GM12864 (cell line): ENCODE measurements around the gene MAP3K9.

Experiments used
- DNase-seq: peaks from one replicate; pipeline ENCODE4 v3.0.0-alpha.2; 2011; ENCODE audit warnings: low read depth
- H3K4me3 ChIP-seq: 2 replicates; pipeline ENCODE4 v1.5.1; 2011; ENCODE audit warnings: mild to moderate bottlenecking, low read depth, low read length, control low read depth
- TF ChIP-seq, protein P1 (sequence below): IDR thresholded peaks from 2 replicates; pipeline ENCODE4 v1.5.1; 2011; ENCODE audit warnings: low read depth, mild to moderate bottlenecking, moderate library complexity, low read length, control low read depth, inconsistent platforms; ENCODE audit errors: missing control alignments

MAP3K9 gene

DNA sequence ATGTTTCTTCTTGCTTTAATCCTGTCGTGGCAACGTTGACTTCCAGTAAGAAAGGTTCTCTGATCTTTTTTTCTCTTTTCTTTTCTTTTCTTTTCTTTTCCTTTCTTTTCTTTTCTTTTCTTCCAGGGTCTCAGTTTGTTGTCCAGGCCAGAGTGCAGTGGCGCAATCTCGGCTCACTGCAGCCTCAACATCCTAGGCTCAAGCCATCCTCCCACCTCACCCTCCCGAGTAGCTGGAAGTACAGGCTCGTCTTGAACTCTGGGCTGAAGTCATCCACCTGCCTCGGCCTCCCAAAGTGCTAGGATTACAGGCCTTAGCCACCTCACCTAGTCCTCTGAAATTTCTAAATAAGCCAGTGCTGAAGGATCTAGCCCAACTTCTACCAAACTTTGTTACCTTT, 1.3 kb upstream of the MAP3K9 start:
- TF ChIP-seq, protein P1, sequence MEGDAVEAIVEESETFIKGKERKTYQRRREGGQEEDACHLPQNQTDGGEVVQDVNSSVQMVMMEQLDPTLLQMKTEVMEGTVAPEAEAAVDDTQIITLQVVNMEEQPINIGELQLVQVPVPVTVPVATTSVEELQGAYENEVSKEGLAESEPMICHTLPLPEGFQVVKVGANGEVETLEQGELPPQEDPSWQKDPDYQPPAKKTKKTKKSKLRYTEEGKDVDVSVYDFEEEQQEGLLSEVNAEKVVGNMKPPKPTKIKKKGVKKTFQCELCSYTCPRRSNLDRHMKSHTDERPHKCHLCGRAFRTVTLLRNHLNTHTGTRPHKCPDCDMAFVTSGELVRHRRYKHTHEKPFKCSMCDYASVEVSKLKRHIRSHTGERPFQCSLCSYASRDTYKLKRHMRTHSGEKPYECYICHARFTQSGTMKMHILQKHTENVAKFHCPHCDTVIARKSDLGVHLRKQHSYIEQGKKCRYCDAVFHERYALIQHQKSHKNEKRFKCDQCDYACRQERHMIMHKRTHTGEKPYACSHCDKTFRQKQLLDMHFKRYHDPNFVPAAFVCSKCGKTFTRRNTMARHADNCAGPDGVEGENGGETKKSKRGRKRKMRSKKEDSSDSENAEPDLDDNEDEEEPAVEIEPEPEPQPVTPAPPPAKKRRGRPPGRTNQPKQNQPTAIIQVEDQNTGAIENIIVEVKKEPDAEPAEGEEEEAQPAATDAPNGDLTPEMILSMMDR = no peak
- DNase-seq = no peak

DNA sequence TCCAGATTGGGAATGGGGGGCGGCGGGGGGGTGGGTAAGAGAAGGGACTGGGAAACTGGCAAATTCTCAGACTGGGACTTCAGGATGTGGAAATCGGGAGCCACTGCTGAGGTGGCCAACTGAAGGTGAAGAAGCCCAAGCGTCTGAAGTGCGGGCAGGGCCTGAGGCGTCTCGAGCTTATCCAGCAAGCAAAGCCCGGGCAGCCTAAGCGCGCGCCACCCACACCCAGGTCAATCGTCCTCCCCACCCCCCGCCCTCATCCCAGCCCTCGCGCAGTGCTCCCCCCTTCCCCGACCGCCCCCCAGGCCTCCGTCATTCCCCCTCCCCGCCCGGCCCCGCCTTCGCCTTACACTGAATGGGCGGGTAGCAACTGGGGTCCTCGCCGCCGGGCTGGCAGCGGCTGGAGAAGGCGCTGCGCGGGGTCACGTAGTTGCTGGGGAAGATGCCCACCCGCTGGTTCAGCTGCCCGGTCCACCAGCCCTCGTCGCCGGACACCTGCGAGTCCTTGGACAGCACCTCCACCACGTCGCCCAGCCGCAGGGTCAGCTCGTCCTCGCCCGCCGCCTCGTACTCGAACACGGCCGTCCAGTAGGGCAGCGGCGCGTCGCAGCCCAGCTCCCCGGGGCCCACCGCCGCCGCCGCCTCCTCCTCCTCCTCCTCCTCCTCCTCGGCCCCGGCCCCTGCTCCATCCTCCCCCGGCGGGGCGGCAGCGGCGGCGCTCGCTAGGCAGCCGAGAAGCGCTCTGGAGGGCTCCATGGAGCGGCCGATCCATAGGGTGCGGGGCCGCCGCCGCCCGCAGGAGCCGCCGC, 693 bp downstream of the MAP3K9 start:
- DNase-seq = no peak
- peak overlapping the region; percentile 93 for H3K4me3 ChIP-seq
- TF ChIP-seq, protein P1 = no peak

More for the DNA sequence above, 1.3 kb upstream of the MAP3K9 start:
- peak overlapping the region; percentile 93; the same call in 1 of the 2 replicates for H3K4me3 ChIP-seq

DNA sequence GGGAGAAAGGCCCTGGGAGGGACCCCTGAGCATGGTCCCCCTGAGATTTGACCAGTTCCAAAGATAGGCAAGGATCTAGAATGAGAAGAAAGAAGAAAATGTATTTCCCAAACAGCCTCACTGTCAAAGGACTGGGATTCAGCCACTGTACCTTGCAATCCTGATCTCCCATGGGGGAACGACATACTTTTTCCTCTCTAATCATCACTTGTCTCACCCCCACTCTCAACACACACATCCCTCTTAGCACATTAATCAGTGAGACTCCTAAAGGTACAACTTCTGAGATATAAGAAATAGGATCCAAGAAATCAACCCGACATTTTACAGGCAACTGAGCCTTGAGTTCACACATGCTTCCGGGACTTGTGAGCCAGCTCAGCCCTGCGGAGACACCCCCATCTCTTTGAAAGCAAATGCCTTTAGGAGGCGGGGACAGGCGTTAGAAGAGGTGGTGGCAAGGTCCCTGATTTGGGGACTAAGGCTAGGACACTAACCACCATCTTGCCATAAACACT, 1.4 kb downstream of the MAP3K9 start:
- peak overlapping the region; percentile 93 for H3K4me3 ChIP-seq
- DNase-seq = peak; percentile 59
- TF ChIP-seq, protein P1 = no peak

DNA sequence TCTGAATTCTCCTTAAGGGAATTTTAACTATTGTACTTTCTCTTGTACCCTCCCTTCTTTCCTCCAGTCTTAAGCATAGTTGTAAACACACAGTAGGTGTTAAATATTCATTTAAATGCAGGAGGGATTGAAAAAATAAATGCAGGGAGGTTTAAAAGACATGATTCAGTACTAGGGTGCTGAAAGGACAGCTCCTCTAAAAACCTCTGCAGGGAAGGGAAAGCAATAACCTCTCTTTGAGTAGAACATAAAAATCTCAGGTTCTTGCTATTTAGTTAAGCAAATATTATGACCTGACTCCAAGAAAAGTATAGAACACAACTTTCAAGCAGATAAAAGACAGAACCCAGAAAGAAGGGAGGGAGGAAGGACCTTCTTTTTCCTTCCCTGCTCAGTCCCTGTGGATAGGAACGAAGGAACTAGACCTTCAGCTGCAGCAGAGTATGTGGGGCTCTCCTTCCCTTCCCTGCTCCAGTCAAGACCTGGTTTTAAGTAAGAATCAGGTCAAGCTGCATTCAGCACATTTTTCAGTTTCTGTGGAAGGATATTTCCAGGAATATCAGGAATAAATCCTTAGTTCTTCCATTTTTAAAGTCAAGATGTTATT, 4.7 kb downstream of the MAP3K9 start:
- no peak overlapping the region for H3K4me3 ChIP-seq
- DNase-seq = no peak
- TF ChIP-seq, protein P1 = no peak

DNA sequence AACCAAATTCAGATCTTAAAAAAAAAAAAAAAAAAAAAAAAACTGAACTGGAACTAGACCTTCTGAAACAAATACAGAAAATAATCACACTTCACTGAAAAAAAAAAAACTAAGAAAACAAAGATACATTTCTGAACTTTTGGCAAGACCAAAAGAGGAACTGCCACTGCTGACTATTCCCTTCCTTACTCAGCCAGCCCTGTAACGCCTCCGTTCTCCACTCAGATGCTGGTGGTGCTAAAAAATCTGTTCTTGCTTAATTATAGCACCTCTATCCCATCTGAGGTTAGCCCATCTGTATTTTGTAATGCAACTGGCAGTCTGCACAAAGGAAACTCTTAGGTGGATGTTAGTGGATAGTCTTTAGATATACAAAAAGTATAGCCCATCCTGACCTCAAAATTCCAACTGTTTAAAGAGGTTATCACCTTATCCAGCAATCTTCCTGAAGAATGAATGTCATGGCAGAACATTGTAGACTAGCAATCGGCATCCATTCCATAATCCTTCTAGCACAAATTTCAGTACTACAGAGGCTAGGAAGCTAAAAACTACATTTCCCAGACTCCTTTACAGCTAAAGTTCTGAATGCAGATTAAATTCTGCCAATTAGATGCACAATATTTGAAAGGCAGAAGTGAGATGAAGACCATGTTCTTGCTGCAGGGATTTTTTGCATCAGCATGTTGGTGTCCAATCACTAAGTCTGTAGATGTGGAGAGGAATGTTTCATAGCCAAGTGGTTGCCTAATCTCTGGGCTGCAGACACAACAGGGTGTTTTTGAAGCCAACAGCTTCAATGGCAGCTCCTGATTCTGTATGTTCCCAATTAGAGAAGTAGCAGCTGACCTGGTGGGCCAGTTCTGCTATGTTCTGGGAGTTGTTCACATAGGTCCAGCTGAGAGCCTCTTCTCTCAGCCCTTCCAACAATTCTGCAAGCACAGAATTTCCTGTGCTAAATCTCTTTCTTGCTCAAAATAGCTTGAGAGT, 5.7 kb downstream of the MAP3K9 start:
- H3K4me3 ChIP-seq = no peak overlapping the region
- TF ChIP-seq, protein P1 = peak; percentile 15
- peak; percentile 69 for DNase-seq

DNA sequence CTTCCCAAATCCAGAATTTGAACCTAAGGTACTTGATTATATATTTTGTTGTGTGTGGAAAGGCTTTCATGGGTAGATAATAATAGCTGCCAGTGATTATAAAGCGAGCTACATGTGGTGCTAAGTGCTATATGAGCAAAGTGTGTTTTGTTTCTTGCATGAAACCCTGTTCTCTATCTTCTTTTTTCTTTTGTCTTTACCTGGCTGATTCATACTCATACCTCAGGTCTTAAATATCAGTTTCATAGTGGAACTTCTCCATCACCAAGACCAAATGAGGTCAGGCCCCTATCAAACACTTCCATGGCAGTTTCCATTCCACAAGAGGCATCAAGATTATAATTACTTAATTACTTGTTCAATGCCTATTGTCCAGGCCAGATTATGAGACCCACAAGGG, 6.9 kb downstream of the MAP3K9 start:
- TF ChIP-seq, protein P1 = no peak
- DNase-seq = no peak
- H3K4me3 ChIP-seq = no peak overlapping the region
